ENCODE results near the gene SMG6. TPM values are rescaled to one million over a fixed set of nuclear protein-coding genes. Genes with fewer than 3 reads are reported as not detected.

Gene SMG6
- total RNA-seq, 1 donor from 2014 or later = 47.7 TPM

DNA sequence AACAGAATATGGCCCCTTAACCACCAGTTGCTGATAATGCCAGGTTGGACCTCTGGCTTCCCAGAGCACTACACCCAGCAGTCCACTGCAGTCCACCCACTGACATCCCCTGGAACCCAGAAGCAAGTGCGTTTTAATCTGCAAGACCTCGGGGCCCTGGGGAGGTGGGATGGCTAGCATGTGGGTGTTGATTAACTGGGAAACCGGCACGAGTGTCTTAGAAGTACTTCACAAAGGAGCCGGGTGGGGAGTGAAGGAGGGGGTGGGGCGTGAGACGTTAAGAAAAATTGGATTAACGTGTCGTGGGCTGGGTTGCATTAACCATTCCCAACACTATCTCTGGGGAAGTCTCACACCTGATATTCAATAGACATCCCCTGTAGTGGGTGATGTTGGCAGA is 254.8 kb downstream of the SMG6 start:
- peaks cover 11% of the 10 kb centered on the region for H3K4me1 Mint-ChIP-seq (ENCODE audit: low read depth)
- H3K36me3 Mint-ChIP-seq (ENCODE audit: insufficient read depth) = no peaks in the 10 kb centered on the region
- peak overlapping the region; percentile 78 for H3K4me3 Mint-ChIP-seq (ENCODE audit: low read depth)
- DNase-seq (ENCODE audit: low spot score, unreplicated experiment) = no peak
- TF ChIP-seq, protein P1, sequence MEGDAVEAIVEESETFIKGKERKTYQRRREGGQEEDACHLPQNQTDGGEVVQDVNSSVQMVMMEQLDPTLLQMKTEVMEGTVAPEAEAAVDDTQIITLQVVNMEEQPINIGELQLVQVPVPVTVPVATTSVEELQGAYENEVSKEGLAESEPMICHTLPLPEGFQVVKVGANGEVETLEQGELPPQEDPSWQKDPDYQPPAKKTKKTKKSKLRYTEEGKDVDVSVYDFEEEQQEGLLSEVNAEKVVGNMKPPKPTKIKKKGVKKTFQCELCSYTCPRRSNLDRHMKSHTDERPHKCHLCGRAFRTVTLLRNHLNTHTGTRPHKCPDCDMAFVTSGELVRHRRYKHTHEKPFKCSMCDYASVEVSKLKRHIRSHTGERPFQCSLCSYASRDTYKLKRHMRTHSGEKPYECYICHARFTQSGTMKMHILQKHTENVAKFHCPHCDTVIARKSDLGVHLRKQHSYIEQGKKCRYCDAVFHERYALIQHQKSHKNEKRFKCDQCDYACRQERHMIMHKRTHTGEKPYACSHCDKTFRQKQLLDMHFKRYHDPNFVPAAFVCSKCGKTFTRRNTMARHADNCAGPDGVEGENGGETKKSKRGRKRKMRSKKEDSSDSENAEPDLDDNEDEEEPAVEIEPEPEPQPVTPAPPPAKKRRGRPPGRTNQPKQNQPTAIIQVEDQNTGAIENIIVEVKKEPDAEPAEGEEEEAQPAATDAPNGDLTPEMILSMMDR (IDR thresholded peaks at IDR 0.05; ENCODE audit: unreplicated experiment) = no peak
- peaks cover 29% of the 10 kb centered on the region for H3K27me3 Mint-ChIP-seq
- peak overlapping the region; percentile 24 for H3K27ac Mint-ChIP-seq
- H3K9me3 Mint-ChIP-seq (ENCODE audit: low read depth) = no peaks in the 10 kb centered on the region

DNA sequence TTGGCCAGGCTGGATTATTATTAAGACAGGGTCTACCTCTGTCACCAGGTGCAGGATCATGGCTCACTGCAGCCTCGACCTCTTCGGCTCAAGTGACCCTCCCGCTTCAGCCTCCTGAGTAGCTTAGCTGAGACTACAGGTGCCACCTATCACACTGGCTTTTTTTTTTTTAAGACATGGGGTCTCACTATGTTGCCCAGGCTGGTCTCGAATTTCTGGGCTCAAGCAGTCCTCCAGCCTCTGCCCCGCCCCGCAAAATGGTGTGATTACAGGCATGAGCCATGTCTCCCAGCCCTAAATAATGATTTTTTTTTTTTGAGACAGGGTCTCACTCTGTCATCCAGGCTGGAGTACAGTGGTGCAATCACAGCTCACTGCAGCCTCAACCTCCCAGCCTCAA is 256.0 kb downstream of the SMG6 start:
- peaks cover 6% of the 10 kb centered on the region for H3K36me3 Mint-ChIP-seq (ENCODE audit: insufficient read depth)
- H3K27me3 Mint-ChIP-seq = peaks cover 22% of the 10 kb centered on the region
- H3K9me3 Mint-ChIP-seq (ENCODE audit: low read depth) = no peaks in the 10 kb centered on the region
- no peak overlapping the region for H3K4me3 Mint-ChIP-seq (ENCODE audit: low read depth)
- DNase-seq (ENCODE audit: low spot score, unreplicated experiment) = no peak
- no peak overlapping the region for H3K27ac Mint-ChIP-seq
- TF ChIP-seq, protein P1 (IDR thresholded peaks at IDR 0.05; ENCODE audit: unreplicated experiment) = no peak
- H3K4me1 Mint-ChIP-seq (ENCODE audit: low read depth) = peaks cover 12% of the 10 kb centered on the region

DNA sequence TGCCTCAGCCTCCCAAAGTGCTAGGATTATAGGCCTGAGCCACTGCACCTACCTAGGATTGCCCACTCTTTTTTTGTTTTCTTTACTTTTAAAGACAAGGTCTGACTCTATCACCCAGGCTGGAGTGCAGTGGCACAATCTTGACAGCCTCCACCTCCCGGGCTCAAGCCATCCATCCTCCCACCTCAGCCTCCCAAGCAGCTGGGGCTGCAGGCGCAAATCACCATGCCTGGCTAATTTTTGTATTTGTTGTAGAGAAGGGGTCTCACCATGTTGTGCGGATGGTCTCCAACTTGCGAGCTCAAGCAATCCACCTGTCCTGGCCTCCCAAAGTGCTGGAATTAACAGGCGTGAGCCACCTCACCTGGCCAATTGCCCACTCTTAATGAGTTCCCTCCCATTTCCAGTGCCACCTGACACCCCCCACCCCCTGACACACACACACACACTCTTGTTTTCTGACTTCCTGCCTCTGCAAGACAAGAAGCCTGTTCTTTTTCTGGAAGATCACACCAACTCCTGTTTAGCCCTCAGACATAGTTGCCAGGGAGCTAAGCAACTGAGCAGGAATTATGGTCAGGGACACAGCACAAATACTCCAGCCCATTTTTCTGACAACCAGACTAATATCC is 259.2 kb downstream of the SMG6 start:
- Mint-ChIP-seq H3K27me3 (peaks cover 14% of the 10 kb centered on the region), H3K4me3 (ENCODE audit: low read depth) (peak overlapping the region; percentile 16), H3K36me3 (ENCODE audit: insufficient read depth) (peaks cover 6% of the 10 kb centered on the region), H3K4me1 (ENCODE audit: low read depth) (peaks cover 15% of the 10 kb centered on the region), H3K27ac (no peak overlapping the region), H3K9me3 (ENCODE audit: low read depth) (no peaks in the 10 kb centered on the region)
- no peak for DNase-seq (ENCODE audit: low spot score, unreplicated experiment)
- TF ChIP-seq, protein P1 (IDR thresholded peaks at IDR 0.05; ENCODE audit: unreplicated experiment) = no peak

DNA sequence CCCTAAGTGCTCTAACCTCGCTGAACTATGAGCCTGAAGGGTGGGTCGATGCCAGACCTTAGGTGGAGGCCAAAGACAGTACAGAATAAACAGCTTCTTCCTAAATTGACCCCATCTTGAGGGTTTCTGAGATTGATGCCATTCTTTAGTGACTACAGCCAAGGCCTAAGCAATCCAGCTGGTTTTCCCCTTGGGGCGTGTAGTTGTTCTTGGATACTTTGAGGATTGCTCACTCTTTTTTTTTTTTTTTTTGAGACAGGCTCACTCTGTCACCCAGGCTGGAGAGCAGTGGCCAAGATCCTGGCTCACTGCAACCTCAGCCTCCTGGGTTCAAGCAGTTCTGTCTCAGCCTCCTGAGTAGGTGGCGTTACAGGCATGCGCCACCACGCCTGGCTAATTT is 259.8 kb downstream of the SMG6 start:
- Mint-ChIP-seq H3K4me3 (ENCODE audit: low read depth) (no peak overlapping the region), H3K9me3 (ENCODE audit: low read depth) (no peaks in the 10 kb centered on the region), H3K27ac (no peak overlapping the region), H3K4me1 (ENCODE audit: low read depth) (peaks cover 11% of the 10 kb centered on the region), H3K36me3 (ENCODE audit: insufficient read depth) (peaks cover 6% of the 10 kb centered on the region), H3K27me3 (peaks cover 9% of the 10 kb centered on the region)
- TF ChIP-seq, protein P1 (IDR thresholded peaks at IDR 0.05; ENCODE audit: unreplicated experiment) = no peak
- no peak for DNase-seq (ENCODE audit: low spot score, unreplicated experiment)

DNA sequence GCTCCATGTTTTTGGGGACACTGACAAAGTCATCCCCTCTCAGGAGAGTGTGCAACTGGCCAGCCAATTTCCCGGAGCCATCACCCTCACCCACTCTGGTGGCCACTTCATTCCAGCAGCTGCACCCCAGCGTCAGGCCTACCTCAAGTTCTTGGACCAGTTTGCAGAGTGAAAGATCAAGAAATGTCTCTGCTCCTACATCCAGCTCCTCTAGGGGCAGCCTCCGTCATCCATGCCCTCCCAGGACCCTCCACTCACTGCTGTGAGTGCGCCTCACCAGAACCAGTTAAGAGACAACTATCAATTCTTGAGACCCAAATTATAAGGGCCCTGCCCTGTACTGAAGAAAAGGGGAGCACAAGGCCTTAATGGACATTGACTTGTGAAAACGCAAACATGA is 260.7 kb downstream of the SMG6 start:
- Mint-ChIP-seq H3K4me3 (ENCODE audit: low read depth) (peak overlapping the region; percentile 84), H3K27ac (peak overlapping the region; percentile 93), H3K27me3 (peaks cover 2% of the 10 kb centered on the region), H3K9me3 (ENCODE audit: low read depth) (no peaks in the 10 kb centered on the region), H3K4me1 (ENCODE audit: low read depth) (peaks cover 9% of the 10 kb centered on the region), H3K36me3 (ENCODE audit: insufficient read depth) (peaks cover 9% of the 10 kb centered on the region)
- no peak for DNase-seq (ENCODE audit: low spot score, unreplicated experiment)
- TF ChIP-seq, protein P1 (IDR thresholded peaks at IDR 0.05; ENCODE audit: unreplicated experiment) = no peak
